H9 (cell line): ENCODE results near the gene LTB4R. TPM values are rescaled to one million over a fixed set of nuclear protein-coding genes. Genes with fewer than 3 reads are reported as not detected.

Source experiments
- DNase-seq: peaks from one replicate; pipeline ENCODE4 v3.0.0-alpha.2; 2017
- H2AFZ ChIP-seq: one replicate; pipeline ENCODE4 v1.6.1; 2013; ENCODE audit warnings: mild to moderate bottlenecking, low read length, control low read depth, moderate library complexity
- H2AK5ac ChIP-seq: 2 replicates; pipeline ENCODE4 v1.6.1; 2013; ENCODE audit warnings: low read length, control low read depth, mixed read lengths; ENCODE audit not compliant: insufficient read length
- H2BK120ac ChIP-seq: one replicate; pipeline ENCODE4 v1.6.1; 2013; ENCODE audit warnings: low read depth, mild to moderate bottlenecking, low read length, control low read depth, inconsistent platforms; ENCODE audit not compliant: poor library complexity, severe bottlenecking
- H2BK12ac ChIP-seq: 2 replicates; pipeline ENCODE4 v1.6.1; 2013; ENCODE audit warnings: low read length, control low read depth, mixed read lengths, low read depth; ENCODE audit not compliant: insufficient read length
- H2BK15ac ChIP-seq: 2 replicates; pipeline ENCODE4 v1.6.1; 2013; ENCODE audit warnings: low read depth, low read length, control low read depth
- H2BK20ac ChIP-seq: one replicate; pipeline ENCODE4 v1.6.1; 2013; ENCODE audit warnings: low read depth, mild to moderate bottlenecking, low read length, control low read depth, inconsistent platforms; ENCODE audit not compliant: poor library complexity, severe bottlenecking
- H2BK5ac ChIP-seq: 2 replicates; pipeline ENCODE4 v1.6.1; 2013; ENCODE audit warnings: low read length, control low read depth, mixed read lengths; ENCODE audit not compliant: insufficient read length
- H3K14ac ChIP-seq: 2 replicates; pipeline ENCODE4 v1.6.1; 2013; ENCODE audit warnings: low read length, control low read depth; ENCODE audit not compliant: insufficient read depth
- H3K18ac ChIP-seq: 2 replicates; pipeline ENCODE4 v1.6.1; 2013; ENCODE audit warnings: low read depth, mild to moderate bottlenecking, mixed read lengths, low read length, control low read depth; ENCODE audit not compliant: insufficient read length
- H3K23ac ChIP-seq: 2 replicates; pipeline ENCODE4 v1.6.1; 2013; ENCODE audit warnings: low read length, control low read depth, mixed read lengths, low read depth; ENCODE audit not compliant: insufficient read length
- H3K23me2 ChIP-seq: 2 replicates; pipeline ENCODE4 v1.6.1; 2013; ENCODE audit warnings: low read depth, mild to moderate bottlenecking, mixed read lengths, low read length, control low read depth; ENCODE audit not compliant: insufficient read length, poor library complexity, severe bottlenecking
- H3K27ac ChIP-seq: 2 replicates; pipeline ENCODE4 v1.5.1; 2013; ENCODE audit warnings: low read length, control low read depth, mixed read lengths, low read depth; ENCODE audit not compliant: insufficient read length
- H3K27me3 ChIP-seq: 2 replicates; pipeline ENCODE4 v1.6.1; 2013; ENCODE audit warnings: low read length, control low read depth, inconsistent platforms; ENCODE audit not compliant: insufficient read depth
- H3K4ac ChIP-seq: 2 replicates; pipeline ENCODE4 v1.6.1; 2013; ENCODE audit warnings: low read depth, mild to moderate bottlenecking, control low read depth, inconsistent platforms, low read length, moderate library complexity
- H3K4me1 ChIP-seq: 2 replicates; pipeline ENCODE4 v1.6.1; 2013; ENCODE audit warnings: low read length, control low read depth, inconsistent platforms; ENCODE audit not compliant: insufficient read depth
- H3K4me2 ChIP-seq: 2 replicates; pipeline ENCODE4 v1.6.1; 2013; ENCODE audit warnings: low read length, control low read depth, mixed read lengths; ENCODE audit not compliant: insufficient read length, insufficient read depth
- H3K56ac ChIP-seq: 2 replicates; pipeline ENCODE4 v1.6.1; 2013; ENCODE audit warnings: low read depth, mild to moderate bottlenecking, mixed read lengths, low read length, control low read depth; ENCODE audit not compliant: insufficient read length
- H3K79me1 ChIP-seq: 2 replicates; pipeline ENCODE4 v1.6.1; 2013; ENCODE audit warnings: low read depth, mild to moderate bottlenecking, moderate library complexity, low read length, control low read depth, inconsistent platforms; ENCODE audit not compliant: insufficient read depth, poor library complexity, severe bottlenecking
- H3K79me2 ChIP-seq: 2 replicates; pipeline ENCODE4 v1.6.1; 2013; ENCODE audit warnings: low read length, control low read depth, inconsistent platforms; ENCODE audit not compliant: insufficient read depth
- H3K9ac ChIP-seq: 2 replicates; pipeline ENCODE4 v1.6.1; 2013; ENCODE audit warnings: low read length, control low read depth, mixed read lengths; ENCODE audit not compliant: insufficient read length; ENCODE audit errors: extremely low read depth
- H3K9me3 ChIP-seq: one replicate; pipeline ENCODE4 v1.6.1; 2013; ENCODE audit warnings: low read depth, low read length, inconsistent platforms; ENCODE audit not compliant: control insufficient read depth
- H3T11ph ChIP-seq: one replicate; pipeline ENCODE4 v1.6.1; 2013; ENCODE audit warnings: mild to moderate bottlenecking, low read length, control low read depth, inconsistent platforms
- H4K20me1 ChIP-seq: one replicate; pipeline ENCODE4 v1.6.1; 2013; ENCODE audit not compliant: control insufficient read depth, insufficient read length, insufficient read depth
- H4K5ac ChIP-seq: 2 replicates; pipeline ENCODE4 v1.6.1; 2013; ENCODE audit warnings: low read depth, mild to moderate bottlenecking, mixed read lengths, low read length, control low read depth; ENCODE audit not compliant: insufficient read length
- H4K8ac ChIP-seq: replicated peaks from 2 replicates; pipeline ENCODE4 v1.6.1; 2013; ENCODE audit warnings: low read length, control low read depth, mixed read lengths, low read depth; ENCODE audit not compliant: insufficient read length
- H4K91ac ChIP-seq: 2 replicates; pipeline ENCODE4 v1.6.1; 2013; ENCODE audit warnings: low read depth, mild to moderate bottlenecking, moderate library complexity, mixed read lengths, low read length, control low read depth; ENCODE audit not compliant: insufficient read length
- H3K27ac Mint-ChIP-seq, 3 experiments: 2 replicates in 2 of 3; 3 replicates in 1 of 3; pipeline ENCODE4 v1.8.0; 2020 to 2021; ENCODE audit warnings: mixed read lengths in 3 of 3, mild to moderate bottlenecking in 1 of 3, moderate library complexity in 1 of 3
- H3K27me3 Mint-ChIP-seq: 2 replicates; pipeline ENCODE4 v1.8.0; 2021; ENCODE audit warnings: low read depth, mild to moderate bottlenecking, moderate library complexity, mixed read lengths
- H3K36me3 Mint-ChIP-seq, 3 experiments: 2 replicates in 2 of 3; 3 replicates in 1 of 3; pipeline ENCODE4 v1.8.0; 2020 to 2021; ENCODE audit warnings: low read depth in 3 of 3, mixed read lengths in 3 of 3; ENCODE audit not compliant: insufficient read depth in 1 of 3
- H3K4me1 Mint-ChIP-seq, 2 experiments: 2 replicates each; pipeline ENCODE4 v1.8.0; 2020; ENCODE audit warnings: mixed read lengths in 2 of 2
- H3K4me3 Mint-ChIP-seq, 2 experiments: 2 replicates in 1 of 2; 3 replicates in 1 of 2; pipeline ENCODE4 v1.8.0; 2020 to 2021; ENCODE audit warnings: mild to moderate bottlenecking in 2 of 2, mixed read lengths in 2 of 2, moderate library complexity in 1 of 2
- H3K9me3 Mint-ChIP-seq, 2 experiments: 2 replicates in 1 of 2; 3 replicates in 1 of 2; pipeline ENCODE4 v1.8.0; 2020; ENCODE audit warnings: mild to moderate bottlenecking in 2 of 2, mixed read lengths in 2 of 2, moderate library complexity in 1 of 2
- WGBS: extraction: QIAGEN DNeasy Blood & Tissue Kit; methylation state at CpG from one replicate; pipeline ENCODE4 v1.1.7; 2013; ENCODE audit warnings: missing lambda C conversion rate, low lambda C conversion rate, mixed read lengths; ENCODE audit not compliant: insufficient read length; ENCODE audit errors: extremely low coverage; 5-methylcytosine and 5-hydroxymethylcytosine counted together
- total RNA-seq: library from RNA; stranded (reverse); gene quantifications from 2 replicates; pipeline ENCODE4 v1.2.1, GENCODE V29; 2021
- TF ChIP-seq, protein P1 (sequence below): fragments of 200-600 bp; sonication (generic); conservative IDR thresholded peaks from 3 replicates; pipeline ENCODE4 v1.8.0; 2021; ENCODE audit warnings: antibody characterized with exemption, mild to moderate bottlenecking

LTB4R gene
- total RNA-seq, 1 experiment from 2014 or later, result 8.9 TPM

DNA sequence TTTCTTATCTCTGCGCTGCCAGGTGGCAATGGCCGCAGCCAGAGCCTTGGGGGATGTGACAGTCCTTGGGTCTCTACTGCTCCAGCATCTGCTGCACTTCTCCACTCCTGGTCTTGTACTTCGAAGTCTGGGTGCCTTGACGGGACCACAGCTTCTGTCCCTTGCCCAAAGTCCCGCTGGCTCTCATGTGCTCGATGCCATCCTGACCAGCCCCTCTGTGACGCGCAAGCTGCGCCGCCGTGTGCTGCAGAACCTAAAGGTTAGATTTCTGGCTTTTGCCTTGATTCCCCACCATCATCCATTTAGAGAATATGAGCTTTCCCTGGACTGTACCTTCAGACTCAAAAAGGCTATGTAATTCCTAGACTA lies 7.3 kb upstream of the LTB4R start:
- H4K8ac ChIP-seq, result no peak overlapping the region
- no peak overlapping the region for H3K23ac ChIP-seq
- no peak overlapping the region for H2BK5ac ChIP-seq
- no peak overlapping the region for H3K18ac ChIP-seq
- H3T11ph ChIP-seq, result no peak overlapping the region
- H3K27ac ChIP-seq, result no peak overlapping the region
- Mint-ChIP-seq H3K36me3 (peaks cover 34 to 74% (median 64%) of the 10 kb centered on the region in 3 experiments), H3K27me3 (no peaks in the 10 kb centered on the region; the same call in 1 of the 2 replicates), H3K9me3 (no peaks in the 10 kb centered on the region), H3K4me3 (no peak overlapping the region; a peak in 1 of 5 replicates), H3K27ac (no peak overlapping the region), H3K4me1 (peaks cover 13 to 14% of the 10 kb centered on the region in 2 experiments)
- H3K56ac ChIP-seq, result no peak overlapping the region
- H2BK12ac ChIP-seq, result no peak overlapping the region
- TF ChIP-seq, protein P1, sequence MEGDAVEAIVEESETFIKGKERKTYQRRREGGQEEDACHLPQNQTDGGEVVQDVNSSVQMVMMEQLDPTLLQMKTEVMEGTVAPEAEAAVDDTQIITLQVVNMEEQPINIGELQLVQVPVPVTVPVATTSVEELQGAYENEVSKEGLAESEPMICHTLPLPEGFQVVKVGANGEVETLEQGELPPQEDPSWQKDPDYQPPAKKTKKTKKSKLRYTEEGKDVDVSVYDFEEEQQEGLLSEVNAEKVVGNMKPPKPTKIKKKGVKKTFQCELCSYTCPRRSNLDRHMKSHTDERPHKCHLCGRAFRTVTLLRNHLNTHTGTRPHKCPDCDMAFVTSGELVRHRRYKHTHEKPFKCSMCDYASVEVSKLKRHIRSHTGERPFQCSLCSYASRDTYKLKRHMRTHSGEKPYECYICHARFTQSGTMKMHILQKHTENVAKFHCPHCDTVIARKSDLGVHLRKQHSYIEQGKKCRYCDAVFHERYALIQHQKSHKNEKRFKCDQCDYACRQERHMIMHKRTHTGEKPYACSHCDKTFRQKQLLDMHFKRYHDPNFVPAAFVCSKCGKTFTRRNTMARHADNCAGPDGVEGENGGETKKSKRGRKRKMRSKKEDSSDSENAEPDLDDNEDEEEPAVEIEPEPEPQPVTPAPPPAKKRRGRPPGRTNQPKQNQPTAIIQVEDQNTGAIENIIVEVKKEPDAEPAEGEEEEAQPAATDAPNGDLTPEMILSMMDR, result no peak
- no peak overlapping the region for H4K5ac ChIP-seq
- no peak overlapping the region for H3K4ac ChIP-seq
- no peaks in the 10 kb centered on the region for H3K9me3 ChIP-seq
- H3K27me3 ChIP-seq, result no peaks in the 10 kb centered on the region
- no peak overlapping the region for H2BK120ac ChIP-seq
- H3K79me1 ChIP-seq, result peaks cover 3% of the 10 kb centered on the region
- H3K14ac ChIP-seq, result no peak overlapping the region
- no peak overlapping the region for H3K4me2 ChIP-seq
- DNase-seq, result no peak
- peaks cover 4% of the 10 kb centered on the region; the same call in 1 of the 2 replicates for H3K79me2 ChIP-seq
- no peak overlapping the region for H2BK15ac ChIP-seq
- WGBS, result no CpG with 5 or more reads among the region's 11 CpGs
- no peaks in the 10 kb centered on the region for H4K20me1 ChIP-seq
- H2AK5ac ChIP-seq, result no peak overlapping the region
- no peak overlapping the region for H4K91ac ChIP-seq
- H2AFZ ChIP-seq, result no peak overlapping the region
- H3K9ac ChIP-seq, result no peak overlapping the region
- peaks cover 9% of the 10 kb centered on the region for H3K23me2 ChIP-seq
- H3K4me1 ChIP-seq, result peaks cover 4% of the 10 kb centered on the region; the same call in 1 of the 2 replicates
- no peak overlapping the region for H2BK20ac ChIP-seq
